DOHH2 (cell line): ENCODE data around the gene MARCHF11.

ENCODE experiments used
- H3F3A ChIP-seq: fragments of 200-600 bp; sonication (generic), shearing (Covaris generic); 2 replicates; pipeline ENCODE4 v1.6.0; 2016; ENCODE audit warnings: antibody characterized with exemption, mild to moderate bottlenecking; ENCODE audit not compliant: control insufficient read depth, insufficient read depth
- H3K27ac ChIP-seq: fragments of 200-600 bp; sonication (generic); 2 replicates; pipeline ENCODE4 v1.5.1; 2014; ENCODE audit warnings: low read depth, mild to moderate bottlenecking, low read length, moderate library complexity
- H3K27me3 ChIP-seq: fragments of 200-600 bp; sonication (generic); 2 replicates; pipeline ENCODE4 v1.6.1; 2014; ENCODE audit warnings: mild to moderate bottlenecking, low read length, mixed read lengths; ENCODE audit not compliant: control insufficient read depth
- H3K36me3 ChIP-seq: fragments of 200-600 bp; sonication (generic); 2 replicates; pipeline ENCODE4 v1.6.1; 2014; ENCODE audit warnings: mild to moderate bottlenecking, low read length, moderate library complexity, mixed read lengths; ENCODE audit not compliant: control insufficient read depth
- H3K4me1 ChIP-seq: fragments of 200-600 bp; sonication (generic); 2 replicates; pipeline ENCODE4 v1.6.1; 2014; ENCODE audit warnings: mild to moderate bottlenecking, low read length, mixed read lengths; ENCODE audit not compliant: control insufficient read depth
- H3K4me2 ChIP-seq: fragments of 200-600 bp; sonication (generic); 2 replicates; pipeline ENCODE4 v1.6.0; 2014; ENCODE audit warnings: mild to moderate bottlenecking, low read length, moderate library complexity
- H3K4me3 ChIP-seq: fragments of 200-600 bp; sonication (generic); 2 replicates; pipeline ENCODE4 v1.5.1; 2014; ENCODE audit warnings: mild to moderate bottlenecking, low read length, mixed read lengths
- H3K79me2 ChIP-seq: fragments of 200-600 bp; sonication (generic); 2 replicates; pipeline ENCODE4 v1.6.1; 2014; ENCODE audit warnings: mild to moderate bottlenecking, low read length, mixed read lengths; ENCODE audit not compliant: control insufficient read depth
- H3K9me2 ChIP-seq: fragments of 200-600 bp; sonication (generic); replicated peaks from 2 replicates; pipeline ENCODE4 v1.6.1; 2014; ENCODE audit warnings: mild to moderate bottlenecking, low read length, mixed read lengths; ENCODE audit not compliant: control insufficient read depth
- H3K9me3 ChIP-seq: fragments of 200-600 bp; sonication (generic); 2 replicates; pipeline ENCODE4 v1.6.1; 2014; ENCODE audit warnings: antibody characterized with exemption, low read length, mixed read lengths; ENCODE audit not compliant: control insufficient read depth, insufficient read depth
- H4K20me1 ChIP-seq: fragments of 200-600 bp; sonication (generic); 2 replicates; pipeline ENCODE4 v1.6.0; 2014; ENCODE audit warnings: low read depth, mild to moderate bottlenecking, antibody characterized with exemption, low read length, moderate library complexity; ENCODE audit not compliant: control insufficient read depth, insufficient read depth
- CTCF ChIP-seq: fragments of 200-600 bp; sonication (generic); IDR thresholded peaks from one replicate; pipeline ENCODE4 v1.5.1; 2014; ENCODE audit warnings: antibody characterized with exemption, mild to moderate bottlenecking, low read depth, low read length; ENCODE audit not compliant: poor library complexity, severe bottlenecking
- EZH2phosphoT487 ChIP-seq: fragments of 200-600 bp; sonication (generic); IDR thresholded peaks from 2 replicates; pipeline ENCODE4 v1.6.1; 2017; ENCODE audit warnings: borderline replicate concordance, mild to moderate bottlenecking, antibody characterized with exemption, low read length, moderate library complexity, mixed read lengths

MARCHF11 gene

GRCh38 chr5:16144416-16144815 is 35.2 kb downstream of the MARCHF11 start:
- no peaks in the 10 kb centered on the region for H3K36me3 ChIP-seq
- no peaks in the 10 kb centered on the region for H3K4me1 ChIP-seq
- H3K79me2 ChIP-seq = no peaks in the 10 kb centered on the region
- H3K9me3 ChIP-seq = no peaks in the 10 kb centered on the region
- TF ChIP-seq EZH2phosphoT487 = no peak
- no peak for TF ChIP-seq CTCF
- no peak overlapping the region for H3K4me2 ChIP-seq
- no peaks in the 10 kb centered on the region for H3K9me2 ChIP-seq
- H4K20me1 ChIP-seq = no peaks in the 10 kb centered on the region
- H3K27ac ChIP-seq = no peak overlapping the region
- no peaks in the 10 kb centered on the region for H3F3A ChIP-seq
- no peak overlapping the region for H3K4me3 ChIP-seq
- H3K27me3 ChIP-seq = no peaks in the 10 kb centered on the region

GRCh38 chr5:16143361-16144049 is 36.1 kb downstream of the MARCHF11 start:
- no peak for TF ChIP-seq EZH2phosphoT487
- TF ChIP-seq CTCF = no peak
- Histone ChIP-seq H3K27ac (no peak overlapping the region), H3K4me1 (no peaks in the 10 kb centered on the region), H3K4me3 (no peak overlapping the region), H3K79me2 (no peaks in the 10 kb centered on the region), H3K36me3 (no peaks in the 10 kb centered on the region), H3K27me3 (no peaks in the 10 kb centered on the region), H3K9me2 (no peaks in the 10 kb centered on the region), H4K20me1 (no peaks in the 10 kb centered on the region), H3K9me3 (no peaks in the 10 kb centered on the region), H3F3A (no peaks in the 10 kb centered on the region), H3K4me2 (no peak overlapping the region)

GRCh38 chr5:16140944-16141343 is 38.6 kb downstream of the MARCHF11 start:
- Histone ChIP-seq H3K4me2 (no peak overlapping the region), H3F3A (no peaks in the 10 kb centered on the region), H3K79me2 (no peaks in the 10 kb centered on the region), H3K27ac (no peak overlapping the region), H3K9me3 (peaks cover 6% of the 10 kb centered on the region; the same call in 1 of the 2 replicates), H4K20me1 (no peaks in the 10 kb centered on the region), H3K4me3 (no peak overlapping the region), H3K9me2 (no peaks in the 10 kb centered on the region), H3K27me3 (no peaks in the 10 kb centered on the region), H3K36me3 (no peaks in the 10 kb centered on the region), H3K4me1 (no peaks in the 10 kb centered on the region)
- TF ChIP-seq EZH2phosphoT487 (no peak), CTCF (no peak)
